Measurements from ENCODE around the gene ME3. TPM values are rescaled to one million over a fixed set of nuclear protein-coding genes. Genes with fewer than 3 reads are reported as not detected.

The ME3 gene
- total and polyA plus RNA-seq, 2 donors (not counting 1 experiment from before 2014, with no cell fraction given), result 1.3 TPM; not detected in 1

GRCh38 chr11:86395061-86395551, 277.3 kb downstream of the ME3 start:
- H3K9me3 Mint-ChIP-seq (ENCODE audit: insufficient read depth), result no peaks in the 10 kb centered on the region
- H3K4me1 Mint-ChIP-seq, result no peaks in the 10 kb centered on the region
- H3K27ac ChIP-seq (ENCODE audit: low read length in 2 of 2), result no peak overlapping the region
- no peaks in the 10 kb centered on the region for H3K9me3 ChIP-seq (ENCODE audit: control extremely low read depth in 1 of 3, control insufficient read depth in 2 of 3, insufficient read depth in 1 of 3, low read length in 2 of 3)
- H3K36me3 ChIP-seq (replicated peaks in 1 of 2; ENCODE audit: control extremely low read depth in 1 of 2, control insufficient read depth in 1 of 2, extremely low read depth in 1 of 2, insufficient read depth in 2 of 2, low read length in 1 of 2), result no peaks in the 10 kb centered on the region
- CTCF ChIA-PET, result interaction anchor here (1.4 kb wide), 1 partner anchor 62 kb away, joined by 4 read pairs; no protein-coding TSS in a partner anchor
- H3K79me2 ChIP-seq (ENCODE audit: control insufficient read depth, insufficient read depth, low read length), result no peaks in the 10 kb centered on the region
- H3K27me3 Mint-ChIP-seq, result no peaks in the 10 kb centered on the region
- no peak overlapping the region for H2AFZ ChIP-seq (ENCODE audit: insufficient read depth, low read depth, low read length, poor library complexity, severe bottlenecking)
- 62% methylated on average over 6 of the region's 6 CpGs for WGBS (ENCODE audit: insufficient coverage)
- POLR2A ChIA-PET, result no interaction called here
- H3K27me3 ChIP-seq (replicated peaks in 1 of 4; ENCODE audit: control extremely low read depth in 1 of 4, control insufficient read depth in 3 of 4, insufficient read depth in 4 of 4, low read length in 3 of 4), result no peaks in the 10 kb centered on the region
- intact Hi-C loops (cut with micrococcal nuclease), result no loop called here
- no peak overlapping the region for H3K4me3 Mint-ChIP-seq
- H4K20me1 ChIP-seq (ENCODE audit: control insufficient read depth, insufficient read depth, low read length, poor library complexity, severe bottlenecking), result no peaks in the 10 kb centered on the region
- no peaks in the 10 kb centered on the region for H3K4me1 ChIP-seq (ENCODE audit: control insufficient read depth in 2 of 2, insufficient read depth in 2 of 2, low read length in 2 of 2)
- DNase-seq (no peak), ATAC-seq (ENCODE audit: low read depth) (no peak)
- no peak overlapping the region for H3K27ac Mint-ChIP-seq
- H3K4me2 ChIP-seq (replicated peaks; ENCODE audit: low read depth, low read length, poor library complexity, severe bottlenecking), result no peak overlapping the region
- TF ChIP-seq CTCF (IDR thresholded peaks at IDR 0.05) (no peak), EZH2 (IDR thresholded peaks at IDR 0.05; ENCODE audit: borderline replicate concordance, insufficient read depth, low read depth, low read length, poor library complexity, severe bottlenecking) (no peak)
- H3K4me3 ChIP-seq (ENCODE audit: control extremely low read depth in 1 of 5, extremely low read depth in 1 of 5, insufficient read depth in 1 of 5, low read depth in 2 of 5, low read length in 4 of 5), result no peak overlapping the region
- no peak overlapping the region for H3K9ac ChIP-seq (ENCODE audit: low read length)

Other genes starting within 250 kb of the ME3 start
- gene PRSS23, start 127.9 kb upstream of the ME3 start, total RNA-seq, result not detected in 2 replicates
- gene PRSS23, start 127.9 kb upstream of the ME3 start, polyA plus RNA-seq, result 0.03 TPM in 2 replicates